ENCODE measurements around the gene TSGA10.
"Not testable (repeated sequence)": the region's sequence is repeated elsewhere in the genome, so short reads cannot be mapped to it uniquely, and the experiment has no call there.

TSGA10 gene

GRCh38 chr2:99049187-99049586 lies 105.6 kb downstream of the TSGA10 start:
- not testable (repeated sequence) for H3K4ac ChIP-seq (ENCODE audit: low read length); H3K4me2 ChIP-seq (ENCODE audit: insufficient read depth, low read length, poor library complexity, severe bottlenecking); H3K27me3 ChIP-seq (ENCODE audit: control insufficient read depth in 3 of 3, insufficient read depth in 3 of 3, low read depth in 1 of 3, low read length in 3 of 3); H3K14ac ChIP-seq (ENCODE audit: low read length); H3K23ac ChIP-seq (ENCODE audit: low read depth, low read length, poor library complexity); H3K79me1 ChIP-seq (ENCODE audit: low read depth, low read length); H2BK15ac ChIP-seq (ENCODE audit: low read length); H3K9me3 ChIP-seq (replicated peaks in 1 of 2; ENCODE audit: control insufficient read depth in 2 of 2, insufficient read depth in 1 of 2, low read depth in 1 of 2, low read length in 2 of 2); H3K27ac ChIP-seq (replicated peaks; ENCODE audit: low read length); H2BK5ac ChIP-seq (ENCODE audit: low read length); H3K9ac ChIP-seq (ENCODE audit: low read depth, low read length, poor library complexity); H3K4me3 ChIP-seq (ENCODE audit: low read length in 2 of 2); H3K18ac ChIP-seq (ENCODE audit: low read length); H4K8ac ChIP-seq (ENCODE audit: low read depth, low read length); H3K4me1 ChIP-seq (ENCODE audit: control insufficient read depth in 2 of 2, insufficient read depth in 1 of 2, low read depth in 1 of 2, low read length in 2 of 2); DNase-seq (ENCODE audit: low spot score); H4K91ac ChIP-seq (ENCODE audit: low read depth, low read length, poor library complexity); H2AFZ ChIP-seq (ENCODE audit: low read length); H3K36me3 ChIP-seq (replicated peaks in 1 of 2; ENCODE audit: control insufficient read depth in 2 of 2, insufficient read depth in 2 of 2, low read length in 2 of 2); H2BK12ac ChIP-seq (ENCODE audit: low read length); H2BK120ac ChIP-seq (ENCODE audit: low read depth, low read length); H2AK5ac ChIP-seq (ENCODE audit: low read depth, low read length)
- WGBS, 2 donors (ENCODE audit: extremely low coverage in 2 of 2, insufficient read length in 2 of 2, insufficient replicate concordance in 1 of 2), result no CpG with 5 or more reads among the region's 6 CpGs

- H3K23ac ChIP-seq (ENCODE audit: low read depth, low read length, poor library complexity); H4K8ac ChIP-seq (ENCODE audit: low read depth, low read length); H2BK15ac ChIP-seq (ENCODE audit: low read length); H3K79me1 ChIP-seq (ENCODE audit: low read depth, low read length); H2AK5ac ChIP-seq (ENCODE audit: low read depth, low read length); H3K9ac ChIP-seq (ENCODE audit: low read depth, low read length, poor library complexity); H3K14ac ChIP-seq (ENCODE audit: low read length); H2BK12ac ChIP-seq (ENCODE audit: low read length); H2BK120ac ChIP-seq (ENCODE audit: low read depth, low read length); DNase-seq (ENCODE audit: low spot score); H4K91ac ChIP-seq (ENCODE audit: low read depth, low read length, poor library complexity); H3K4me2 ChIP-seq (ENCODE audit: insufficient read depth, low read length, poor library complexity, severe bottlenecking); H3K27me3 ChIP-seq (ENCODE audit: control insufficient read depth in 3 of 3, insufficient read depth in 3 of 3, low read depth in 1 of 3, low read length in 3 of 3); H3K27ac ChIP-seq (replicated peaks; ENCODE audit: low read length); H3K36me3 ChIP-seq (replicated peaks in 1 of 2; ENCODE audit: control insufficient read depth in 2 of 2, insufficient read depth in 2 of 2, low read length in 2 of 2); H3K4ac ChIP-seq (ENCODE audit: low read length); H3K4me1 ChIP-seq (ENCODE audit: control insufficient read depth in 2 of 2, insufficient read depth in 1 of 2, low read depth in 1 of 2, low read length in 2 of 2); H2BK5ac ChIP-seq (ENCODE audit: low read length); H3K18ac ChIP-seq (ENCODE audit: low read length); H3K4me3 ChIP-seq (ENCODE audit: low read length in 2 of 2): not testable (repeated sequence)
- H3K9me3 ChIP-seq (replicated peaks in 1 of 2; ENCODE audit: control insufficient read depth in 2 of 2, insufficient read depth in 1 of 2, low read depth in 1 of 2, low read length in 2 of 2), result peaks cover 3 to 38% of the 10 kb centered on the region in 2 donors
- no CpG with 5 or more reads among the region's 2 CpGs for WGBS, 2 donors (ENCODE audit: extremely low coverage in 2 of 2, insufficient read length in 2 of 2, insufficient replicate concordance in 1 of 2)
- H2AFZ ChIP-seq (ENCODE audit: low read length), result peak overlapping the region; percentile 12
Measured at GRCh38 chr2:99040736-99041300, 113.9 kb downstream of the TSGA10 start.

DNA sequence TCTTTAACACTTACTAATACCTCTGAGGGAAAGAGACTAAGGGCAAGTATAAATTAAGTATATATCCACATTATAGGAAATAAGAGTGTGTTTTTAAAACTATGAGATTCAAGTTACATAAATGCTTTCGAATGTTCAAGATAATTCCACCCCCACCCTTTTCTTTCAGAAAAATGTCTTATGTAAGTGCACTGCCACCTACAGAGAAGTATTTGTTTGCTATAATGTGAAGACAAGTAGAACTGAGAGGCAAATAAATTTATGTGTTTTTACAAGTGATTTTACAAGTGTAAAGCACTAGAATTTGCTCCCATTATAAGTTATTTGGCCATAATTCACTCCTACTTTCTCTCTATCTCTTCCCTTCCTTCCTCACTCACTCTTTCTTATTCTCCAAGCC lies 118.8 kb downstream of the TSGA10 start:
- H3K36me3 ChIP-seq (replicated peaks in 1 of 2; ENCODE audit: control insufficient read depth in 2 of 2, insufficient read depth in 2 of 2, low read length in 2 of 2), result no peaks in the 10 kb centered on the region
- no peak for DNase-seq (ENCODE audit: low spot score)
- no peak overlapping the region for H2BK120ac ChIP-seq (ENCODE audit: low read depth, low read length)
- H2BK15ac ChIP-seq (ENCODE audit: low read length), result no peak overlapping the region
- no peak overlapping the region for H3K4me2 ChIP-seq (ENCODE audit: insufficient read depth, low read length, poor library complexity, severe bottlenecking)
- no peaks in the 10 kb centered on the region for H3K27me3 ChIP-seq (ENCODE audit: control insufficient read depth in 3 of 3, insufficient read depth in 3 of 3, low read depth in 1 of 3, low read length in 3 of 3)
- H3K4ac ChIP-seq (ENCODE audit: low read length), result no peak overlapping the region
- no peak overlapping the region for H3K4me3 ChIP-seq (ENCODE audit: low read length in 2 of 2)
- H3K9ac ChIP-seq (ENCODE audit: low read depth, low read length, poor library complexity), result no peak overlapping the region
- H3K79me1 ChIP-seq (ENCODE audit: low read depth, low read length), result no peaks in the 10 kb centered on the region
- H3K27ac ChIP-seq (replicated peaks; ENCODE audit: low read length), result no peak overlapping the region
- peaks cover 0 to 13% of the 10 kb centered on the region in 2 donors for H3K9me3 ChIP-seq (replicated peaks in 1 of 2; ENCODE audit: control insufficient read depth in 2 of 2, insufficient read depth in 1 of 2, low read depth in 1 of 2, low read length in 2 of 2)
- H2AK5ac ChIP-seq (ENCODE audit: low read depth, low read length), result no peak overlapping the region
- H2AFZ ChIP-seq (ENCODE audit: low read length), result no peak overlapping the region
- no peak overlapping the region for H3K18ac ChIP-seq (ENCODE audit: low read length)
- no peak overlapping the region for H3K23ac ChIP-seq (ENCODE audit: low read depth, low read length, poor library complexity)
- no peak overlapping the region for H2BK12ac ChIP-seq (ENCODE audit: low read length)
- H4K8ac ChIP-seq (ENCODE audit: low read depth, low read length), result no peak overlapping the region
- no peak overlapping the region for H2BK5ac ChIP-seq (ENCODE audit: low read length)
- WGBS, 2 donors (ENCODE audit: extremely low coverage in 2 of 2, insufficient read length in 2 of 2, insufficient replicate concordance in 1 of 2), result no CpG with 5 or more reads among the region's 1 CpG
- H4K91ac ChIP-seq (ENCODE audit: low read depth, low read length, poor library complexity), result no peak overlapping the region
- H3K4me1 ChIP-seq (ENCODE audit: control insufficient read depth in 2 of 2, insufficient read depth in 1 of 2, low read depth in 1 of 2, low read length in 2 of 2), result no peaks in the 10 kb centered on the region
- no peak overlapping the region for H3K14ac ChIP-seq (ENCODE audit: low read length)

GRCh38 chr2:99032786-99033185 lies 122.0 kb downstream of the TSGA10 start:
- Histone ChIP-seq H3K4me3 (ENCODE audit: low read length in 2 of 2) (no peak overlapping the region), H2BK15ac (ENCODE audit: low read length) (no peak overlapping the region), H3K14ac (ENCODE audit: low read length) (no peak overlapping the region), H2AFZ (ENCODE audit: low read length) (no peak overlapping the region), H3K4ac (ENCODE audit: low read length) (no peak overlapping the region), H3K36me3 (replicated peaks in 1 of 2; ENCODE audit: control insufficient read depth in 2 of 2, insufficient read depth in 2 of 2, low read length in 2 of 2) (no peaks in the 10 kb centered on the region), H3K23ac (ENCODE audit: low read depth, low read length, poor library complexity) (no peak overlapping the region), H3K27me3 (ENCODE audit: control insufficient read depth in 3 of 3, insufficient read depth in 3 of 3, low read depth in 1 of 3, low read length in 3 of 3) (no peaks in the 10 kb centered on the region), H4K91ac (ENCODE audit: low read depth, low read length, poor library complexity) (no peak overlapping the region), H2BK5ac (ENCODE audit: low read length) (no peak overlapping the region), H3K18ac (ENCODE audit: low read length) (no peak overlapping the region), H3K4me2 (ENCODE audit: insufficient read depth, low read length, poor library complexity, severe bottlenecking) (no peak overlapping the region), H3K9me3 (replicated peaks in 1 of 2; ENCODE audit: control insufficient read depth in 2 of 2, insufficient read depth in 1 of 2, low read depth in 1 of 2, low read length in 2 of 2) (no peaks in the 10 kb centered on the region), H3K79me1 (ENCODE audit: low read depth, low read length) (no peaks in the 10 kb centered on the region), H2BK12ac (ENCODE audit: low read length) (no peak overlapping the region), H2AK5ac (ENCODE audit: low read depth, low read length) (no peak overlapping the region), H3K27ac (replicated peaks; ENCODE audit: low read length) (no peak overlapping the region), H4K8ac (ENCODE audit: low read depth, low read length) (no peak overlapping the region), H3K4me1 (ENCODE audit: control insufficient read depth in 2 of 2, insufficient read depth in 1 of 2, low read depth in 1 of 2, low read length in 2 of 2) (no peaks in the 10 kb centered on the region), H2BK120ac (ENCODE audit: low read depth, low read length) (no peak overlapping the region), H3K9ac (ENCODE audit: low read depth, low read length, poor library complexity) (no peak overlapping the region)
- WGBS, 2 donors (ENCODE audit: extremely low coverage in 2 of 2, insufficient read length in 2 of 2, insufficient replicate concordance in 1 of 2), result no CpG with 5 or more reads among the region's 6 CpGs
- no peak for DNase-seq (ENCODE audit: low spot score)

All from neuronal stem cell (in vitro differentiated cells).